ENCODE measurements around the gene VN1R5.
"Not testable (repeated sequence)": the region's sequence is repeated elsewhere in the genome, so short reads cannot be mapped to it uniquely, and the experiment has no call there.

The VN1R5 gene

GRCh38 chr1:247255772-247256171 is at the start of gene VN1R5:
TSS of gene VN1R5 (plus strand) at chr1:247256072.
- not testable (repeated sequence) for H3K4me3 ChIP-seq (ENCODE audit: control insufficient read depth, low read depth, low read length)

GRCh38 chr1:247209396-247209795 is 46.5 kb upstream of the VN1R5 start:
- peak overlapping the region; percentile 90 for H3K4me3 ChIP-seq (ENCODE audit: control insufficient read depth, low read depth, low read length)
- no peak for DNase-seq (ENCODE audit: low read depth)

More at GRCh38 chr1:247255772-247256171, at the start of gene VN1R5:
- not testable (repeated sequence) for DNase-seq (ENCODE audit: low read depth)

GRCh38 chr1:247210062-247210375 is 45.9 kb upstream of the VN1R5 start:
- peak; percentile 4 for DNase-seq (ENCODE audit: low read depth)
- H3K4me3 ChIP-seq (ENCODE audit: control insufficient read depth, low read depth, low read length), result peak overlapping the region; percentile 90
- TF ChIP-seq CTCF (conservative IDR thresholded peaks at IDR 0.05; ENCODE audit: control insufficient read depth, insufficient read depth, low read depth, low read length), result no peak

More at GRCh38 chr1:247209396-247209795, 46.5 kb upstream of the VN1R5 start:
- TF ChIP-seq CTCF (conservative IDR thresholded peaks at IDR 0.05; ENCODE audit: control insufficient read depth, insufficient read depth, low read depth, low read length), result no peak

- H3K4me3 ChIP-seq (ENCODE audit: control insufficient read depth, low read depth, low read length), result peak overlapping the region; percentile 90
- TF ChIP-seq CTCF (conservative IDR thresholded peaks at IDR 0.05; ENCODE audit: control insufficient read depth, insufficient read depth, low read depth, low read length), result no peak
- DNase-seq (ENCODE audit: low read depth), result peak; percentile 84
Observed at GRCh38 chr1:247210376-247211117, 45.3 kb upstream of the VN1R5 start.

GRCh38 chr1:247211339-247211738 is 44.5 kb upstream of the VN1R5 start:
- TF ChIP-seq CTCF (conservative IDR thresholded peaks at IDR 0.05; ENCODE audit: control insufficient read depth, insufficient read depth, low read depth, low read length), result no peak
- H3K4me3 ChIP-seq (ENCODE audit: control insufficient read depth, low read depth, low read length), result no peak overlapping the region
- no peak for DNase-seq (ENCODE audit: low read depth)

GRCh38 chr1:247212012-247212411 is 43.9 kb upstream of the VN1R5 start:
- TF ChIP-seq CTCF (conservative IDR thresholded peaks at IDR 0.05; ENCODE audit: control insufficient read depth, insufficient read depth, low read depth, low read length), result no peak
- DNase-seq (ENCODE audit: low read depth), result no peak
- no peak overlapping the region for H3K4me3 ChIP-seq (ENCODE audit: control insufficient read depth, low read depth, low read length)

GRCh38 chr1:247212627-247213617 is 43.0 kb upstream of the VN1R5 start:
- no peak for DNase-seq (ENCODE audit: low read depth)
- no peak overlapping the region for H3K4me3 ChIP-seq (ENCODE audit: control insufficient read depth, low read depth, low read length)
- no peak for TF ChIP-seq CTCF (conservative IDR thresholded peaks at IDR 0.05; ENCODE audit: control insufficient read depth, insufficient read depth, low read depth, low read length)
